HG03064 (cell line): Measurements from ENCODE around the gene TMEM244.
"Not testable (repeated sequence)": the region's sequence is repeated elsewhere in the genome, so short reads cannot be mapped to it uniquely, and the experiment has no call there.

Experiments
- ATAC-seq: cut with Tn5 transposase; IDR thresholded peaks from one replicate; pipeline ENCODE4 v1.9.1; 2021; ENCODE audit warnings: low read depth; ENCODE audit not compliant: unreplicated experiment

The TMEM244 gene

GRCh38 chr6:129860908-129861665 is at the start of gene TMEM244:
TSS of gene TMEM244 (minus strand) at chr6:129861315. CDS start at chr6:129861188, 127 bp downstream.
- no peak for ATAC-seq

DNA sequence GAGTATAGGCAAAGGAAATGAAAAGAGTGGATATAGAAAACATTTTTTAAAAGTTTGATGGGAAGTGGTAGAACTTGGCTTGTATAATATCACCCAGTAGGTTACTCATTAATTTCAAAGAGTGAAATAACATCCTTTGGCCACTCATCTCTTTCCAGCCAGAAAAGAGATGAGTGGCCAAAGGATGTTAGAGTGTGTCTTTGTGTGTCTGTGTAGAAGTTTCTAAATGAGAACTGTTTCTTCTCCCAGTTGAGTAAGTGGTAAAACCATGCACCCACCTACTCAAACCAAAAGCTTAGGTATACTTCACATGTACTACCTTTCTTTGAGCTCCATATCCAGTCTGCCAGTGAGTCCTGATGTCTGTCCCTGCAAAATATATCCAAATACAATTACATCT is 47.7 kb upstream of the TMEM244 start:
- ATAC-seq = no peak

GRCh38 chr6:129908356-129908755 is 47.2 kb upstream of the TMEM244 start:
- no peak for ATAC-seq

DNA sequence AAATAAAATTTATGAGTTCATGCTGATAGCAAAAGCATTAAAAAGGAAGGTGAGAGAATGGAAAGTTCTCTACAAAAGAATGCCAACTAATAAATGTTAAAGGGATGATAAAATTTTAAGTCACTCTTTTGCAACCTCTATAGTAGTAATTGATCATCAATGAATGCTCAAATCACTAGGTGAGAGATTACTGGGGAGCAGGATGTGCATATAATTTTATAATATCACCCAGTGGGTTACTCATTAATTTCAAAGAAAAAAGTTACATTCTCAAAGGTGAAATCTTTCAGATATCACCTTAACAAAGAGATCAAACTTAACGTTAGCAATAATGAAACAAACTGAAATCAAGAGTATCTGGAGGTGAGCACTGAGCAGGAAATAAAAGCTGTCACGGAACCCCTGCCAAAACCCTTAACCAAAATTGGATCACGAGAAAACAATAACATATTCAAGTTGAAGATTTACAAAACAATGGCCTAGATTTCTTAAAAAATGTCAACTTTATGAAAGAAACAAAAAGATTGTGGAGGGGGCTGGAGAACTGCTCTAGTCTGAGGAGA is 45.5 kb upstream of the TMEM244 start:
- no peak for ATAC-seq

GRCh38 chr6:129903082-129903481 is 42.0 kb upstream of the TMEM244 start:
- ATAC-seq = peak; percentile 48

DNA sequence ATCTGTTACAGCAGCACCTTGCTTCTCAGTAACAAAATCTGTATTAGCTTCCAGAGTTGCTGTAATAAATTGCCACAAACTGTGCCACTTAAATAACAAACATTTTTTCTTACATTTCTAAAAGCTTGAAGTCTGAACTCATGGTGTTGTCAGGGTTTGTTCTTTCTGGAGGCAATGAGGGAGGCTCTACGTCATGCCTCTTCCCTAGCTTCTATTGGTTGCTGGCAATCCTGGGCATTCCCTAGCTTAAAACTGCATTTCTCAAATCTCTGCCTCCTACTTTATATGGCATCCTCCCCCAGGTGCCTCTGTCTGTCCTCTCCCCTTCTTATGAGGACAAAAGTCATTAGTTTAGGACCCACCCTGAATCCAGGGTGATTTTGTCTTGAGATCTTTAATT is 41.6 kb upstream of the TMEM244 start:
- no peak for ATAC-seq

- ATAC-seq = peak; percentile 53
These were observed 40.8 kb upstream of the TMEM244 start for GRCh38 chr6:129901910-129902309.

DNA sequence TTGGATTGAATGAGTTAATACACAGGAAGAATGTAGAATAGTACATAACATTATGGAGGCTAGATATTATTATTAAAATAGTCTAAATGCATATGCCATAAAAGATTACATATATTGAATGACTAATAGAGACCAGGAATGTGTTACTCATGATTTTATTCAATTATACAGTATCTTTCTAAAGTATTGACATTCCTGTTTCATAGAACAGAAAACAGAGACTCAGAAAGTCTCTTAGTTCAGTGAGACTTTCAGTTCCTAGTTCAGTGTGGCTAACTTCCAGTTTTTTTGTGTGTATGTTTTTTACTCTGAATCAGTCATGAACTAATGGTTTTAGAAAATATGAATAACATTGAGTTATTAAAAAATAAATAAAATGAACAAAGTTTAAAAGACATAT is 34.6 kb upstream of the TMEM244 start:
- ATAC-seq = no peak

- ATAC-seq = no peak
These were observed 33.8 kb upstream of the TMEM244 start for GRCh38 chr6:129894921-129895320.

GRCh38 chr6:129893640-129894039 is 32.5 kb upstream of the TMEM244 start:
- no peak for ATAC-seq

GRCh38 chr6:129890701-129891100 is 29.6 kb upstream of the TMEM244 start:
- no peak for ATAC-seq

DNA sequence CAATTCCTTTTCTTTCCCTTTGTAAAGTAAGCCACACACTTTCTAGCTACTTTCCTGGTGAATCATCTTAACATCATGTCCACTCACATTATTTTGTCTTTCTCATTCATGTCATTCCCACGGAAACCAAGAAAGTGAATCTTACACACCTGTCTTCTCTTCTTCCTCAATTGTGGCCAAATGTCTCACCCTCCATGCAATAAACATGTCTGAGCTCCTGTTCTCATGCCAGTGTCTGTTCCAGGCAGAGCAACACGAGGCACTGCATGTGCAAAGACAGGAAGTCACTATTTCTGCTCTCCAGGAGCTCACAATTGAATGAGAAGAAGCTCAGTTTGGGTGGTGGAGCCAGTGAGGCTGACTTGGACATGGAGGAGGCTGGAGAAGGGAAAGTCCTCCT is 29.0 kb upstream of the TMEM244 start:
- no peak for ATAC-seq

- ATAC-seq = no peak
These were observed 28.5 kb upstream of the TMEM244 start for GRCh38 chr6:129889580-129889979.

- no peak for ATAC-seq
These were observed 25.5 kb upstream of the TMEM244 start for GRCh38 chr6:129886401-129887155.

DNA sequence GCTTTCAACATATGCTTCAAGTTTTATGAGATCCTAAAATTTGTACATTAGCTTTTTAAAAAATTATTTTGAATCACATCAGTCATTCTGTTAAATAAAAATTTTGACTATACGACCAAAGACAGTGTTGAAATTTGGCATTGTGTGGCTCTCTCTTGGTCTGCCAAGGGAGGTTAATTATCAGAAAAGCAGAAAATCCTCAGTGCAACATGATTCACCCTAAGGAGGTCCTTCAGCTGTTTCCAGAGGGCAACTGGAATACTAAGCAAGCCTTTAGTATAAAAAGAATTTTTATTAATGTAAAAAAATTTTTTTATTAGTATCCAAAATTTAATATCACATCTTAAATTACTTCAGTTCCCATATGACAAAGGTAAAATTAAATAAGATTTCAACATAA is 23.1 kb upstream of the TMEM244 start:
- no peak for ATAC-seq

DNA sequence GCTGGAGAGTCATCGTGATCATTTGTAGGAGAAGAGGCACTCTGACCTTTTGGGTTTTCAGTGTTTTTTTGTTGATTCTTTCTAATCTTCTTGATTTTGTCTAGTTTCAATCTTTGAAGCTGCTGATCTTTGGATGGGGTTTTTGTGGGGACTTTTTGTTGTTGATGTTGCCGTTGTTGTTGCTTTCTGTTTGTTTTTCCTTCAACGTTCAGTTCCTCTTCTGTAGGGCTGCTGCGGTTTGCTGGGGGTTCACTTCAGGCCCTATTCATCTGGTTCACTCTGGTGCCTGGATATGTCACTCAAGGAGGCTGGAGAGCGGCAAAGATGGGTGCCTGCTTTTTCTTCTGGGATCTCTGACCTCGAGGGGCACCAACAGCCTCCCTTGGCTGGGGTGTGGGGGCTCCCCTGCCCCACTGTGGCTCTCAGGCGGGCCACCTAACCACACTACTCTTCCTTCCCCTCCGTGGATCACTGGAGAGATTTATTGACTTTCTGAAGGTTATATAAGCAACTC is 21.5 kb upstream of the TMEM244 start:
- ATAC-seq = peak; percentile 90

GRCh38 chr6:129877894-129878293 is 16.8 kb upstream of the TMEM244 start:
- not testable (repeated sequence) for ATAC-seq

- peak; percentile 62 for ATAC-seq
These were observed 14.8 kb upstream of the TMEM244 start for GRCh38 chr6:129875610-129876520.

GRCh38 chr6:129874837-129875236 is 13.7 kb upstream of the TMEM244 start:
- ATAC-seq = no peak

- ATAC-seq = no peak
These were observed 11.5 kb upstream of the TMEM244 start for GRCh38 chr6:129872586-129872985.
